Eye (tissue), 1 donor: ENCODE data around the gene BTBD3.

Experiments
- DNase-seq: peaks from one replicate; pipeline ENCODE4 v3.0.0-alpha.2; 2015

Gene BTBD3

GRCh38 chr20:11918391-11918845, 725 bp downstream of the BTBD3 start:
- DNase-seq = peak; percentile 63

GRCh38 chr20:11918981-11919380, 1.3 kb downstream of the BTBD3 start:
- peak; percentile 84 for DNase-seq

- peak; percentile 45 for DNase-seq
Observed at GRCh38 chr20:11919581-11919980, 1.9 kb downstream of the BTBD3 start.

GRCh38 chr20:11920083-11920482, 2.4 kb downstream of the BTBD3 start:
- DNase-seq = no peak

GRCh38 chr20:11921321-11921720, 3.6 kb downstream of the BTBD3 start:
- DNase-seq = peak; percentile 72

GRCh38 chr20:11922561-11922960, 4.9 kb downstream of the BTBD3 start:
- DNase-seq = no peak

- no peak for DNase-seq
Observed at GRCh38 chr20:11924923-11925322, 7.2 kb downstream of the BTBD3 start.

- DNase-seq = no peak
Observed at GRCh38 chr20:11926292-11926998, 8.8 kb downstream of the BTBD3 start.

- DNase-seq = no peak
Observed at GRCh38 chr20:11929947-11930346, 12.3 kb downstream of the BTBD3 start.

- no peak for DNase-seq
Observed at GRCh38 chr20:11935212-11936154, 17.8 kb downstream of the BTBD3 start.

GRCh38 chr20:11936157-11936556, 18.5 kb downstream of the BTBD3 start:
- no peak for DNase-seq

- no peak for DNase-seq
Observed at GRCh38 chr20:11937230-11937629, 19.5 kb downstream of the BTBD3 start.

GRCh38 chr20:11941593-11942246, 24.0 kb downstream of the BTBD3 start:
- no peak for DNase-seq

GRCh38 chr20:11943778-11944177, 26.1 kb downstream of the BTBD3 start:
- no peak for DNase-seq

GRCh38 chr20:11948806-11949205, 31.1 kb downstream of the BTBD3 start:
- no peak for DNase-seq

GRCh38 chr20:11949711-11950110, 32.0 kb downstream of the BTBD3 start:
- no peak for DNase-seq

GRCh38 chr20:11951696-11952095, 34.0 kb downstream of the BTBD3 start:
- no peak for DNase-seq

- DNase-seq = peak; percentile 42
Observed at GRCh38 chr20:11952639-11953038, 34.9 kb downstream of the BTBD3 start.

GRCh38 chr20:11957911-11958310, 40.2 kb downstream of the BTBD3 start:
- DNase-seq = no peak

- no peak for DNase-seq
Observed at GRCh38 chr20:11958855-11959254, 41.2 kb downstream of the BTBD3 start.

- no peak for DNase-seq
Observed at GRCh38 chr20:11965602-11966001, 47.9 kb downstream of the BTBD3 start.

GRCh38 chr20:11966186-11966585, 48.5 kb downstream of the BTBD3 start:
- no peak for DNase-seq

GRCh38 chr20:11970243-11970836, 52.6 kb downstream of the BTBD3 start:
- DNase-seq = no peak
